CD14-positive monocyte (primary cell): ENCODE measurements around the gene EDN2. TPM values are rescaled to one million over a fixed set of nuclear protein-coding genes. Genes with fewer than 3 reads are reported as not detected.

Experiments used
- DNase-seq, 3 donors: peaks; one replicate each; pipeline ENCODE4 v3.0.0-alpha.2; 2011 to 2022
- H2AFZ ChIP-seq: 2 replicates; pipeline ENCODE4 v1.6.0; 2012; ENCODE audit warnings: mild to moderate bottlenecking, low read depth, low read length, inconsistent platforms; ENCODE audit not compliant: insufficient read depth, poor library complexity, severe bottlenecking
- H3K27ac ChIP-seq, 2 donors: 1 replicate in 1 of 2; 2 replicates in 1 of 2; pipeline ENCODE4 v1.5.1; 2012 to 2013; ENCODE audit warnings: low read length in 2 of 2, control low read depth in 1 of 2, inconsistent platforms in 1 of 2, low read depth in 1 of 2, mild to moderate bottlenecking in 1 of 2
- H3K27me3 ChIP-seq, 2 donors: one replicate each; pipeline versions ENCODE4 v1.6.0 to v1.6.1; 2011 to 2013; ENCODE audit warnings: low read length in 2 of 2; ENCODE audit not compliant: control insufficient read depth in 2 of 2, insufficient read depth in 2 of 2
- H3K36me3 ChIP-seq, 2 donors: replicated peaks in 1 of 2; 1 replicate in 1 of 2; 2 replicates in 1 of 2; pipeline versions ENCODE4 v1.5.1 to v1.6.1; 2012 to 2013; ENCODE audit warnings: low read length in 2 of 2, control low read depth in 1 of 2, inconsistent platforms in 1 of 2, mild to moderate bottlenecking in 1 of 2; ENCODE audit not compliant: insufficient read depth in 2 of 2, control insufficient read depth in 1 of 2
- H3K4me1 ChIP-seq, 2 donors: 1 replicate in 1 of 2; 2 replicates in 1 of 2; pipeline versions ENCODE4 v1.5.1 to v1.6.1; 2012 to 2013; ENCODE audit warnings: low read length in 2 of 2, control low read depth in 1 of 2, inconsistent platforms in 1 of 2, mild to moderate bottlenecking in 1 of 2, moderate library complexity in 1 of 2; ENCODE audit not compliant: insufficient read depth in 2 of 2, control insufficient read depth in 1 of 2
- H3K4me2 ChIP-seq: replicated peaks from 2 replicates; pipeline ENCODE3; 2012; ENCODE audit warnings: low read length, moderate library complexity, mild to moderate bottlenecking; ENCODE audit not compliant: poor library complexity, severe bottlenecking; ENCODE audit errors: extremely low read depth
- H3K4me3 ChIP-seq, 3 experiments: fragments of 200-600 bp in 1 of 3; sonication (generic) in 1 of 3; replicated peaks in 1 of 3; 1 replicate in 2 of 3; 2 replicates in 1 of 3; pipeline ENCODE4 v1.5.1; 2011 to 2013; ENCODE audit warnings: low read length in 3 of 3, mild to moderate bottlenecking in 3 of 3, control low read depth in 2 of 3, low read depth in 2 of 3, inconsistent platforms in 1 of 3, moderate library complexity in 1 of 3
- H3K79me2 ChIP-seq: 2 replicates; pipeline ENCODE4 v1.6.0; 2012; ENCODE audit warnings: mild to moderate bottlenecking, control low read depth, inconsistent platforms, low read length, moderate library complexity; ENCODE audit not compliant: insufficient read depth
- H3K9ac ChIP-seq: 2 replicates; pipeline ENCODE4 v1.6.0; 2017; ENCODE audit warnings: low read length, mild to moderate bottlenecking; ENCODE audit not compliant: insufficient read depth, poor library complexity, severe bottlenecking
- H3K9me3 ChIP-seq, 2 donors: replicated peaks in 1 of 2; 1 replicate in 1 of 2; 2 replicates in 1 of 2; pipeline versions ENCODE4 v1.5.1 to v1.6.1; 2012 to 2013; ENCODE audit warnings: low read length in 2 of 2, control low read depth in 1 of 2; ENCODE audit not compliant: control insufficient read depth in 1 of 2, insufficient read depth in 1 of 2
- H4K20me1 ChIP-seq: 2 replicates; pipeline ENCODE4 v1.6.0; 2012; ENCODE audit warnings: mild to moderate bottlenecking, low read length, control low read depth, moderate library complexity; ENCODE audit not compliant: insufficient read depth
- H3K27ac Mint-ChIP-seq, 7 donors: one replicate each; pipeline ENCODE4 v1.8.0; 2020; ENCODE audit warnings: mild to moderate bottlenecking in 7 of 7, mixed read lengths in 7 of 7, moderate library complexity in 6 of 7, inconsistent platforms in 2 of 7
- H3K27me3 Mint-ChIP-seq, 3 donors: one replicate each; pipeline ENCODE4 v1.8.0; 2021 to 2022; ENCODE audit warnings: low read depth in 3 of 3, mild to moderate bottlenecking in 3 of 3, mixed read lengths in 3 of 3, moderate library complexity in 3 of 3, inconsistent platforms in 1 of 3
- H3K36me3 Mint-ChIP-seq, 2 donors: one replicate each; pipeline ENCODE4 v1.8.0; 2020; ENCODE audit warnings: mixed read lengths in 2 of 2, inconsistent platforms in 1 of 2, mild to moderate bottlenecking in 1 of 2
- H3K4me1 Mint-ChIP-seq: one replicate; pipeline ENCODE4 v1.8.0; 2020; ENCODE audit warnings: mild to moderate bottlenecking, mixed read lengths
- H3K4me3 Mint-ChIP-seq, 2 donors: one replicate each; pipeline ENCODE4 v1.8.0; 2020; ENCODE audit warnings: mild to moderate bottlenecking in 2 of 2, mixed read lengths in 2 of 2, moderate library complexity in 1 of 2
- H3K9me3 Mint-ChIP-seq, 7 donors: one replicate each; pipeline ENCODE4 v1.8.0; 2020 to 2022; ENCODE audit warnings: mixed read lengths in 7 of 7, mild to moderate bottlenecking in 6 of 7, moderate library complexity in 6 of 7, inconsistent platforms in 2 of 7
- WGBS: methylation state at CpG from one replicate; pipeline ENCODE4 v1.1.5; 2013; ENCODE audit warnings: missing lambda C conversion rate; ENCODE audit not compliant: insufficient coverage; 5-methylcytosine and 5-hydroxymethylcytosine counted together
- intact Hi-C, 2 donors: fragments of 100-400 bp; cut with micrococcal nuclease; formaldehyde crosslinking; loops; one replicate each; pipeline versions ENCODE4 v1.15.0 to v1.15.1; 2023
- polyA plus RNA-seq, 3 donors: library from polyadenylated mRNA; depleted of rRNA in 1 of 3; unstranded in 2 of 3; stranded (reverse) in 1 of 3; fragments of 300-500 nt in 2 of 3; fragments of >200 nt in 1 of 3; fragmentation: Illumina TruSeq in 2 of 3; gene quantifications; 1 replicate in 2 of 3; 2 replicates in 1 of 3; pipeline ENCODE4 v1.2.3, GENCODE V29; 2012 to 2021
- TF ChIP-seq, protein P1 (sequence below): fragments of 200-600 bp; IDR thresholded peaks from one replicate; pipeline ENCODE4 v1.8.0; 2022; ENCODE audit warnings: antibody characterized with exemption, mild to moderate bottlenecking

EDN2 gene
- polyA plus RNA-seq, 3 donors, result not detected

DNA sequence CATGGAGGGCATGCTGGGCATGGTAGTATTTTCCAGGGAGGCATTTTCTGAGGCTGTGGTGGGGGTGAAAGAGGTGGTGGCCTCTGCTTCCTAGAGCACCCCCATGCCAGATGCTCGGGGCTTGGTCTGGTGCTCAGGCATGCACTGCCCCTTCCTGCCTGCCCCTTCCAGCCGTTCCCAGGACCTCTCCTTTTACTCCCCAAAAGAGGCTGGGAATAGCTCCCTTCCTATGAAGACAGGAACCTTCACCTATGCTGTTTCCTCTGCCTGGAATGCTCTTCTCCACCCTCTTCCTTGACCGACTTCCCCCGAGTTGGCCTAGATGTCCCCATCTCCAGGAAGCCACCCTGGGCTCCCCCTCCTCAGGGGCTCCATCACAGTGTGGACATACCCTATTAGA lies 9.1 kb downstream of the EDN2 start:
- Histone ChIP-seq H3K4me2 (no peak overlapping the region), H3K4me1 (no peaks in the 10 kb centered on the region), H3K9ac (no peak overlapping the region), H2AFZ (no peak overlapping the region), H3K4me3 (no peak overlapping the region), H3K9me3 (no peaks in the 10 kb centered on the region), H3K27me3 (no peaks in the 10 kb centered on the region), H3K27ac (no peak overlapping the region), H3K79me2 (no peaks in the 10 kb centered on the region), H3K36me3 (no peaks in the 10 kb centered on the region), H4K20me1 (no peaks in the 10 kb centered on the region)
- DNase-seq, result no peak
- H3K27me3 Mint-ChIP-seq, result peaks cover 3 to 5% (median 5%) of the 10 kb centered on the region in 3 donors
- no peak overlapping the region for H3K4me3 Mint-ChIP-seq
- TF ChIP-seq, protein P1, sequence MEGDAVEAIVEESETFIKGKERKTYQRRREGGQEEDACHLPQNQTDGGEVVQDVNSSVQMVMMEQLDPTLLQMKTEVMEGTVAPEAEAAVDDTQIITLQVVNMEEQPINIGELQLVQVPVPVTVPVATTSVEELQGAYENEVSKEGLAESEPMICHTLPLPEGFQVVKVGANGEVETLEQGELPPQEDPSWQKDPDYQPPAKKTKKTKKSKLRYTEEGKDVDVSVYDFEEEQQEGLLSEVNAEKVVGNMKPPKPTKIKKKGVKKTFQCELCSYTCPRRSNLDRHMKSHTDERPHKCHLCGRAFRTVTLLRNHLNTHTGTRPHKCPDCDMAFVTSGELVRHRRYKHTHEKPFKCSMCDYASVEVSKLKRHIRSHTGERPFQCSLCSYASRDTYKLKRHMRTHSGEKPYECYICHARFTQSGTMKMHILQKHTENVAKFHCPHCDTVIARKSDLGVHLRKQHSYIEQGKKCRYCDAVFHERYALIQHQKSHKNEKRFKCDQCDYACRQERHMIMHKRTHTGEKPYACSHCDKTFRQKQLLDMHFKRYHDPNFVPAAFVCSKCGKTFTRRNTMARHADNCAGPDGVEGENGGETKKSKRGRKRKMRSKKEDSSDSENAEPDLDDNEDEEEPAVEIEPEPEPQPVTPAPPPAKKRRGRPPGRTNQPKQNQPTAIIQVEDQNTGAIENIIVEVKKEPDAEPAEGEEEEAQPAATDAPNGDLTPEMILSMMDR, result no peak
- no peaks in the 10 kb centered on the region for H3K4me1 Mint-ChIP-seq
- intact Hi-C loops, result no loop called here
- H3K36me3 Mint-ChIP-seq, result no peaks in the 10 kb centered on the region
- H3K27ac Mint-ChIP-seq, result no peak overlapping the region
- no CpG with 5 or more reads among the region's 4 CpGs for WGBS
- no peaks in the 10 kb centered on the region for H3K9me3 Mint-ChIP-seq

DNA sequence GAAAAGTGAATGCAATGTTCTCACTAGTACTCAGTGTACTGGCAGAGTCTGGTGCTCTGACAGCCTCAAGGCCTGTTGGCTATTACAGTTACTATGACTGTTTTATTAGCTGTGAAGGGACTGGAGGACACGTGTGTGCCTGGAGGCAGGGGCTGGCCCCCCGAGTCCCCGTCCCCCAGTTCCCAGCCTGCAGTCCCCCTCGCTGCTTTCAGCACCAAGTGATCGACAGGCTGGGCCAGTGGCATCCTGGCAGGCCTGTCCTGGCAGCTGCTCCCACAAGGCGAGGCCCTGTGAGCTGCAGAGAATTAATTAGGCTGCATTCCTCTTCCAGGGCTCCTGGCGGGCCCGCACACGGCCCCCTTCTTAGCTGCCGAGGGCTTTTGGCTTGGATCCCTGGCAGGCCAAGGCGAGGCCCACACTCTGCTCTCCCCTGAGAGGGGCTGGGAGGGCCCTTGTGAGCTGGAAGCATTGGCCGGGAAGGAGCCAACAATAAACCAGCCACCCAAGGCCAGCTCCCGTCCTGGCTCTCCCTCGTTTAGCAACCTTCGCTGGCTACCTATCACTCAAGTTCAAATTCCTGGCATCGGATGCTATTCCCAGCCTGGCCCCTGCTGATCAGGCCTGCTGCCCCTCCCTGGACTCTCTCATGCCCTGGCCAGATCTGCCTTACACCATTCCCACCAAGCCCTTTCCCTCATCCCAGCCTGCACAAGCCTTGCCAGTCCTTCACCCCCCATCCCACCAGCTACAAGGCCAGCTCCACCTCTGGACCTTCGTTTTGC lies 9.8 kb downstream of the EDN2 start:
- no peaks in the 10 kb centered on the region for H3K79me2 ChIP-seq
- no peaks in the 10 kb centered on the region for H4K20me1 ChIP-seq
- H3K4me2 ChIP-seq, result no peak overlapping the region
- no peaks in the 10 kb centered on the region for H3K27me3 ChIP-seq
- no peaks in the 10 kb centered on the region for H3K4me1 ChIP-seq
- H2AFZ ChIP-seq, result no peak overlapping the region
- Mint-ChIP-seq H3K9me3 (no peaks in the 10 kb centered on the region), H3K4me3 (no peak overlapping the region), H3K27me3 (peaks cover 3 to 5% (median 4%) of the 10 kb centered on the region in 3 donors), H3K36me3 (no peaks in the 10 kb centered on the region), H3K27ac (no peak overlapping the region), H3K4me1 (no peaks in the 10 kb centered on the region)
- H3K36me3 ChIP-seq, result no peaks in the 10 kb centered on the region
- TF ChIP-seq, protein P1, result no peak
- intact Hi-C loops, result no loop called here
- no peak overlapping the region for H3K4me3 ChIP-seq
- no peak overlapping the region for H3K27ac ChIP-seq
- no peak for DNase-seq
- 93% methylated on average over 16 of the region's 17 CpGs for WGBS
- H3K9ac ChIP-seq, result no peak overlapping the region
- no peaks in the 10 kb centered on the region for H3K9me3 ChIP-seq
